Neural progenitor cell (in vitro differentiated cells): Measurements from ENCODE around the gene CAMK2D.

Source experiments
- CTCF ChIP-seq: fragments of 200-600 bp; sonication (generic); IDR thresholded peaks from 2 replicates; pipeline ENCODE4 v1.5.1; 2017; ENCODE audit warnings: antibody characterized with exemption, mild to moderate bottlenecking
- EZH2 ChIP-seq: fragments of 200-600 bp; sonication (generic); IDR thresholded peaks from 2 replicates; pipeline ENCODE4 v1.6.1; 2017; ENCODE audit warnings: antibody characterized with exemption, mild to moderate bottlenecking, moderate library complexity
- EZH2phosphoT487 ChIP-seq: fragments of 200-600 bp; sonication (generic); IDR thresholded peaks from 2 replicates; pipeline ENCODE4 v1.6.1; 2017; ENCODE audit warnings: antibody characterized with exemption

GRCh38 chr4:113801882-113802281 lies 40.3 kb upstream of the CAMK2D start:
- TF ChIP-seq CTCF: no peak
- no peak for TF ChIP-seq EZH2
- TF ChIP-seq EZH2phosphoT487: no peak
